Activated CD4-positive, alpha-beta T cell treated with anti-CD3 and anti-CD28 coated beads for 36 hours (primary cell): ENCODE measurements around the gene RASGRP4. TPM values are rescaled to one million over a fixed set of nuclear protein-coding genes. Genes with fewer than 3 reads are reported as not detected.
A peak's percentile ranks its signal among the peaks of the same experiment; 100 is the strongest.

ENCODE experiments used
- ATAC-seq: fragments of 200-7000 bp; cut with Tn5 transposase; one replicate; pipeline ENCODE4 v1.10.0; 2021; ENCODE audit warnings: mild to moderate bottlenecking, moderate library complexity
- CTCF ChIA-PET: fragments of 350-600 bp; sonication (Branson Sonifier 250); formaldehyde crosslinking; loops from one replicate; lab custom pipeline; 2021; ENCODE audit warnings: antibody characterized with exemption; lab: Charles Lee
- POLR2A ChIA-PET: fragments of 350-600 bp; sonication (Branson Sonifier 250); formaldehyde crosslinking; loops from one replicate; lab custom pipeline; 2021; ENCODE audit warnings: antibody characterized with exemption, inconsistent platforms; lab: Charles Lee
- DNase-seq: peaks from one replicate; pipeline ENCODE4 v3.0.0-alpha.2; 2020
- H3K27ac Mint-ChIP-seq: one replicate; pipeline ENCODE4 v1.8.0; 2021; ENCODE audit warnings: mixed read lengths
- H3K27me3 Mint-ChIP-seq: one replicate; pipeline ENCODE4 v1.8.0; 2021; ENCODE audit warnings: mixed read lengths
- H3K36me3 Mint-ChIP-seq: one replicate; pipeline ENCODE4 v1.8.0; 2021; ENCODE audit warnings: low read depth, mixed read lengths
- H3K4me1 Mint-ChIP-seq: one replicate; pipeline ENCODE4 v1.8.0; 2021; ENCODE audit warnings: mixed read lengths
- H3K4me3 Mint-ChIP-seq: one replicate; pipeline ENCODE4 v1.8.0; 2021; ENCODE audit warnings: mild to moderate bottlenecking, moderate library complexity, mixed read lengths
- H3K9me3 Mint-ChIP-seq: one replicate; pipeline ENCODE4 v1.8.0; 2021; ENCODE audit warnings: low read depth, mixed read lengths
- intact Hi-C, 2 experiments: fragments of 100-400 bp; cut with DNase I in 1 of 2; cut with micrococcal nuclease in 1 of 2; formaldehyde crosslinking; loops; one replicate each; pipeline versions ENCODE4 v1.14.2 to v1.15.1; 2022 to 2024; cut with DNase I, micrococcal nuclease
- total RNA-seq, 2 experiments: library from RNA; stranded (reverse); gene quantifications; one replicate each; pipeline ENCODE4 v1.2.3, GENCODE V29; 2021

RASGRP4 gene
- total RNA-seq, 2 experiments from 2014 or later: 5.6 to 5.9 TPM

- H3K4me3 Mint-ChIP-seq: peak within 1 kb of the TSS; percentile 75
- POLR2A ChIA-PET: interaction anchor here (0.6 to 1.9 kb wide), 3 partner anchors 14 to 35 kb away, joined by 3 to 26 read pairs (median 9); partner anchors contain the start of genes FAM98C and PSMD8
- peaks cover 20% of the 10 kb centered on the region for H3K36me3 Mint-ChIP-seq
- CTCF ChIA-PET: interaction anchor here (1.3 to 3.6 kb wide), 2 partner anchors 14 to 15 kb away, joined by 11 to 28 read pairs; partner anchors contain the start of genes FAM98C and PSMD8
- peaks cover 16% of the 10 kb centered on the region for H3K27me3 Mint-ChIP-seq
- ATAC-seq (peak; percentile 2), DNase-seq (no peak)
- peaks cover 29% of the 10 kb centered on the region for H3K4me1 Mint-ChIP-seq
- H3K27ac Mint-ChIP-seq: peak within 1 kb of the TSS; percentile 76
- H3K9me3 Mint-ChIP-seq: no peaks in the 10 kb centered on the region
- intact Hi-C loops: loop anchor here (1.0 to 5.0 kb wide), 12 partner anchors 14 to 462 kb away; partner anchors contain the start of genes PSMD8 (in 2 of the 2), CATSPERG (in 1 of the 2), ECH1 (in 1 of the 2) and EIF3K (in 1 of the 2)
These were observed 37.5 kb downstream of the RASGRP4 start, which contains the start of gene SPRED3 for GRCh38 chr19:38388349-38389100. Gene SPRED3 (plus strand): TSS chr19:38388697. CDS start chr19:38390303, 1,606 bp downstream.

GRCh38 chr19:38387550-38388348 is 38.3 kb downstream of the RASGRP4 start, which contains the start of gene GGN:
Gene GGN (minus strand): TSS chr19:38388034. CDS start chr19:38387261, 773 bp downstream.
- DNase-seq: peak; percentile 94
- H3K4me3 Mint-ChIP-seq: peak within 1 kb of the TSS; percentile 75
- H3K27me3 Mint-ChIP-seq: peaks cover 14% of the 10 kb centered on the region
- H3K9me3 Mint-ChIP-seq: no peaks in the 10 kb centered on the region
- ChIA-PET POLR2A (interaction anchor here (0.5 to 1.9 kb wide), 7 partner anchors 10 to 1158 kb away, joined by 3 to 26 read pairs (median 3); partner anchors contain the start of genes FAM98C and PSMD8), CTCF (interaction anchor here (0.7 to 3.6 kb wide), 4 partner anchors 12 to 105 kb away, joined by 3 to 28 read pairs (median 7); partner anchors contain the start of genes FAM98C and PSMD8)
- ATAC-seq: peak; percentile 81
- H3K4me1 Mint-ChIP-seq: peaks cover 26% of the 10 kb centered on the region
- intact Hi-C loops: loop anchor here (1.0 to 5.0 kb wide), 14 partner anchors 13 to 463 kb away; partner anchors contain the start of genes PSMD8 (in 2 of the 2), CATSPERG (in 1 of the 2), ECH1 (in 1 of the 2) and EIF3K (in 1 of the 2)
- H3K36me3 Mint-ChIP-seq: peaks cover 28% of the 10 kb centered on the region
- peak within 1 kb of the TSS; percentile 76 for H3K27ac Mint-ChIP-seq

GRCh38 chr19:38386971-38387549 is 39.0 kb downstream of the RASGRP4 start:
- peak overlapping the region; percentile 74 for H3K4me3 Mint-ChIP-seq
- DNase-seq: no peak
- H3K27me3 Mint-ChIP-seq: peaks cover 13% of the 10 kb centered on the region
- ChIA-PET CTCF (interaction anchor here (0.7 to 3.6 kb wide), 4 partner anchors 13 to 104 kb away, joined by 3 to 28 read pairs (median 7); partner anchors contain the start of genes FAM98C and PSMD8), POLR2A (interaction anchor here (0.5 to 1.9 kb wide), 6 partner anchors 9 to 1158 kb away, joined by 3 to 26 read pairs (median 4); partner anchors contain the start of genes FAM98C and PSMD8)
- intact Hi-C loops: loop anchor here (1.0 to 5.0 kb wide), 7 partner anchors 24 to 445 kb away; partner anchors contain the start of genes CATSPERG (in 1 of the 2), ECH1 (in 1 of the 2), EIF3K (in 1 of the 2) and MAP4K1 (in 1 of the 2)
- peaks cover 24% of the 10 kb centered on the region for H3K4me1 Mint-ChIP-seq
- no peaks in the 10 kb centered on the region for H3K9me3 Mint-ChIP-seq
- peak overlapping the region; percentile 27 for H3K27ac Mint-ChIP-seq
- ATAC-seq: no peak
- H3K36me3 Mint-ChIP-seq: peaks cover 35% of the 10 kb centered on the region

GRCh38 chr19:38386300-38386970 is 39.6 kb downstream of the RASGRP4 start:
- no peaks in the 10 kb centered on the region for H3K9me3 Mint-ChIP-seq
- ATAC-seq: no peak
- peaks cover 13% of the 10 kb centered on the region for H3K27me3 Mint-ChIP-seq

GRCh38 chr19:38385804-38386257 is 40.2 kb downstream of the RASGRP4 start:
- Mint-ChIP-seq H3K27ac (no peak overlapping the region), H3K36me3 (peaks cover 47% of the 10 kb centered on the region), H3K9me3 (no peaks in the 10 kb centered on the region), H3K4me3 (no peak overlapping the region), H3K4me1 (peaks cover 24% of the 10 kb centered on the region), H3K27me3 (peaks cover 11% of the 10 kb centered on the region)
- ATAC-seq (no peak), DNase-seq (peak; percentile 30)
- ChIA-PET CTCF (no interaction called here), POLR2A (no interaction called here)
- intact Hi-C loops: loop anchor here (2.0 to 5.0 kb wide), 6 partner anchors 23 to 446 kb away; partner anchors contain the start of genes CATSPERG (in 1 of the 2), ECH1 (in 1 of the 2), EIF3K (in 1 of the 2) and MAP4K1 (in 1 of the 2)

More at GRCh38 chr19:38386300-38386970, 39.6 kb downstream of the RASGRP4 start:
- peaks cover 41% of the 10 kb centered on the region for H3K36me3 Mint-ChIP-seq
- peaks cover 24% of the 10 kb centered on the region for H3K4me1 Mint-ChIP-seq
- POLR2A ChIA-PET: no interaction called here
- CTCF ChIA-PET: interaction anchor here (0.6 kb wide), 1 partner anchor 12 kb away, joined by 7 read pairs; the partner anchor contains the start of gene PSMD8
- no peak overlapping the region for H3K4me3 Mint-ChIP-seq
- no peak overlapping the region for H3K27ac Mint-ChIP-seq
- intact Hi-C loops: loop anchor here (2.0 to 5.0 kb wide), 6 partner anchors 24 to 446 kb away; partner anchors contain the start of genes CATSPERG (in 1 of the 2), ECH1 (in 1 of the 2), EIF3K (in 1 of the 2) and MAP4K1 (in 1 of the 2)
- DNase-seq: no peak

GRCh38 chr19:38385057-38385803 is 40.8 kb downstream of the RASGRP4 start:
- no peak for ATAC-seq
- H3K27me3 Mint-ChIP-seq: peaks cover 9% of the 10 kb centered on the region
- POLR2A ChIA-PET: interaction anchor here (1.1 kb wide), 1 partner anchor 11 kb away, joined by 3 read pairs; the partner anchor contains the start of gene PSMD8
- no peak overlapping the region for H3K27ac Mint-ChIP-seq
- H3K9me3 Mint-ChIP-seq: no peaks in the 10 kb centered on the region
- CTCF ChIA-PET: interaction anchor here (1.0 kb wide), 1 partner anchor 11 kb away, joined by 4 read pairs; the partner anchor contains the start of gene PSMD8
- intact Hi-C loops: loop anchor here (5.0 kb wide), 5 partner anchors 48 to 447 kb away; partner anchors contain the start of genes CATSPERG (in 1 of the 2), ECH1 (in 1 of the 2), EIF3K (in 1 of the 2) and MAP4K1 (in 1 of the 2)
- DNase-seq: peak; percentile 19
- peaks cover 53% of the 10 kb centered on the region for H3K36me3 Mint-ChIP-seq
- no peak overlapping the region for H3K4me3 Mint-ChIP-seq
- peaks cover 24% of the 10 kb centered on the region for H3K4me1 Mint-ChIP-seq

- Mint-ChIP-seq H3K9me3 (no peaks in the 10 kb centered on the region), H3K4me1 (peaks cover 20% of the 10 kb centered on the region), H3K27me3 (peaks cover 5% of the 10 kb centered on the region), H3K36me3 (peaks cover 60% of the 10 kb centered on the region), H3K4me3 (no peak overlapping the region), H3K27ac (no peak overlapping the region)
- CTCF ChIA-PET: interaction anchor here (1.0 kb wide), 2 partner anchors 10 to 18 kb away, joined by 4 read pairs; partner anchors contain the start of genes FAM98C and PSMD8
- ATAC-seq: no peak
- no peak for DNase-seq
- POLR2A ChIA-PET: interaction anchor here (0.8 to 1.1 kb wide), 2 partner anchors 10 kb away, joined by 3 read pairs; partner anchors contain the start of gene PSMD8
- intact Hi-C loops: loop anchor here (5.0 kb wide), 5 partner anchors 47 to 448 kb away; partner anchors contain the start of genes CATSPERG (in 1 of the 2), ECH1 (in 1 of the 2), EIF3K (in 1 of the 2) and MAP4K1 (in 1 of the 2)
These were observed 41.6 kb downstream of the RASGRP4 start for GRCh38 chr19:38384209-38385027.

- ChIA-PET POLR2A (interaction anchor here (0.8 kb wide), 1 partner anchor 9 kb away, joined by 3 read pairs; the partner anchor contains the start of gene PSMD8), CTCF (interaction anchor here (1.0 kb wide), 1 partner anchor 19 kb away, joined by 4 read pairs; the partner anchor contains the start of gene FAM98C)
- Mint-ChIP-seq H3K4me3 (no peak overlapping the region), H3K36me3 (peaks cover 66% of the 10 kb centered on the region), H3K27me3 (peaks cover 4% of the 10 kb centered on the region), H3K27ac (no peak overlapping the region), H3K4me1 (peaks cover 14% of the 10 kb centered on the region), H3K9me3 (no peaks in the 10 kb centered on the region)
- DNase-seq: no peak
- no peak for ATAC-seq
- intact Hi-C loops: no loop called here
These were observed 42.3 kb downstream of the RASGRP4 start for GRCh38 chr19:38383743-38384142.
